BE2C (cell line): ENCODE data around the gene MICB.
"Not testable (repeated sequence)": the region's sequence is repeated elsewhere in the genome, so short reads cannot be mapped to it uniquely, and the experiment has no call there.

Experiments
- DNase-seq: peaks from one replicate; pipeline ENCODE4 v3.0.0-alpha.2; 2020
- H3K27me3 ChIP-seq: fragments of 250-450 bp; sonication (Bioruptor Pico); 2 replicates; pipeline ENCODE4 v1.5.1; 2020; ENCODE audit warnings: mild to moderate bottlenecking
- H3K36me3 ChIP-seq: fragments of 250-450 bp; sonication (Bioruptor Pico); 2 replicates; pipeline ENCODE4 v1.5.1; 2020; ENCODE audit warnings: mild to moderate bottlenecking
- H3K4me1 ChIP-seq: fragments of 250-450 bp; sonication (Bioruptor Pico); 2 replicates; pipeline ENCODE4 v1.5.1; 2020
- H3K4me3 ChIP-seq: 2 replicates; pipeline ENCODE4 v1.5.1; 2011; ENCODE audit warnings: low read depth, low read length
- H3K9me3 ChIP-seq: fragments of 250-450 bp; sonication (Bioruptor Pico); 2 replicates; pipeline ENCODE4 v1.5.1; 2020
- CTCF ChIP-seq: IDR thresholded peaks from 2 replicates; pipeline ENCODE4 v1.5.1; 2012; ENCODE audit warnings: mild to moderate bottlenecking, low read depth, low read length

The MICB gene

GRCh38 chr6:31546339-31546957 is 48.5 kb downstream of the MICB start, which contains the start of gene ATP6V1G2:
Gene ATP6V1G2 (minus strand): TSS chr6:31546608. CDS start chr6:31546559, 49 bp downstream.
- H3K27me3 ChIP-seq: no peaks in the 10 kb centered on the region
- H3K9me3 ChIP-seq: no peaks in the 10 kb centered on the region
- peaks cover 14% of the 10 kb centered on the region for H3K36me3 ChIP-seq
- peak within 1 kb of the TSS; percentile 69 for H3K4me3 ChIP-seq
- H3K4me1 ChIP-seq: no peaks in the 10 kb centered on the region
- DNase-seq: peak; percentile 93
- peak; percentile 99 for TF ChIP-seq CTCF

- Histone ChIP-seq H3K9me3 (no peaks in the 10 kb centered on the region), H3K36me3 (peaks cover 14% of the 10 kb centered on the region), H3K4me3 (peak within 1 kb of the TSS; percentile 69), H3K27me3 (no peaks in the 10 kb centered on the region), H3K4me1 (no peaks in the 10 kb centered on the region)
- no peak for TF ChIP-seq CTCF
- peak; percentile 93 for DNase-seq
Observed at GRCh38 chr6:31546958-31547726, 49.2 kb downstream of the MICB start, which contains the start of gene NFKBIL1. Gene NFKBIL1 (plus strand): TSS chr6:31547608. CDS start chr6:31547695, 87 bp downstream.

- no peak for TF ChIP-seq CTCF
- no peaks in the 10 kb centered on the region for H3K9me3 ChIP-seq
- peak overlapping the region; percentile 69 for H3K4me3 ChIP-seq
- no peaks in the 10 kb centered on the region for H3K4me1 ChIP-seq
- DNase-seq: no peak
- peaks cover 14% of the 10 kb centered on the region for H3K36me3 ChIP-seq
- H3K27me3 ChIP-seq: no peaks in the 10 kb centered on the region
Observed at GRCh38 chr6:31547727-31548543, 50.0 kb downstream of the MICB start.

GRCh38 chr6:31548544-31548873 is 50.6 kb downstream of the MICB start:
- no peak overlapping the region for H3K4me3 ChIP-seq
- no peaks in the 10 kb centered on the region for H3K4me1 ChIP-seq
- no peaks in the 10 kb centered on the region for H3K27me3 ChIP-seq
- no peaks in the 10 kb centered on the region for H3K9me3 ChIP-seq
- no peak for DNase-seq
- H3K36me3 ChIP-seq: peaks cover 16% of the 10 kb centered on the region
- TF ChIP-seq CTCF: no peak

DNA sequence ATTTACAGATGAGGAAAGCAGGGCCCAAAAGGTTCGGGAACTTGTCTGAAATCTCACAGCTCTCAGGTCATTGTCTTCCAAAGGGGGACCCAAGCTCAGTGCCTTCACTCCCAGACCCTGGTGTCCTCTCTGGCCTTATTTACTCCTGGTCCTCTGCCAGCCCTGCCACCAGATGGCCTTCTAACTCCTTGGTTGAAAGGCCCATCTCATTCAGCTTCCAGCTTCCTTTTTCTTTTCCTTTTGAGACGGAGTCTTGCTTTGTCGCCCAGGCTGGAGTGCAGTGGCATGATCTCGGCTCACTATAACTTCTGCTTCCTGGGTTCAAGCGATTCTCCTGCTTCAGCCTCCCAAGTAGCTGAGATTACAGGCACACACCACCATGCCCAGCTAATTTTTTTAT is 53.4 kb downstream of the MICB start:
- H3K9me3 ChIP-seq, H3K4me1 ChIP-seq, H3K27me3 ChIP-seq, H3K4me3 ChIP-seq: not testable (repeated sequence)
- peaks cover 18% of the 10 kb centered on the region for H3K36me3 ChIP-seq
- TF ChIP-seq CTCF: peak; percentile 53
- peak; percentile 50 for DNase-seq
